PC-9 (cell line): ENCODE results near the gene SSR1.
"Not testable (repeated sequence)": the region's sequence is repeated elsewhere in the genome, so short reads cannot be mapped to it uniquely, and the experiment has no call there.

ENCODE experiments used
- CTCF ChIP-seq: fragments of 200-600 bp; sonication (generic); conservative IDR thresholded peaks from 2 replicates; pipeline ENCODE4 v1.6.1; 2017; ENCODE audit warnings: mixed run types, antibody characterized with exemption, mild to moderate bottlenecking, moderate library complexity
- EZH2 ChIP-seq: fragments of 200-600 bp; sonication (generic); IDR thresholded peaks from 2 replicates; pipeline ENCODE4 v1.8.0; 2017; ENCODE audit warnings: antibody characterized with exemption, low read depth

GRCh38 chr6:7350591-7350990, 37.6 kb upstream of the SSR1 start:
- not testable (repeated sequence) for TF ChIP-seq CTCF, EZH2
